ENCODE measurements around the gene LRPAP1.

LRPAP1 gene

DNA sequence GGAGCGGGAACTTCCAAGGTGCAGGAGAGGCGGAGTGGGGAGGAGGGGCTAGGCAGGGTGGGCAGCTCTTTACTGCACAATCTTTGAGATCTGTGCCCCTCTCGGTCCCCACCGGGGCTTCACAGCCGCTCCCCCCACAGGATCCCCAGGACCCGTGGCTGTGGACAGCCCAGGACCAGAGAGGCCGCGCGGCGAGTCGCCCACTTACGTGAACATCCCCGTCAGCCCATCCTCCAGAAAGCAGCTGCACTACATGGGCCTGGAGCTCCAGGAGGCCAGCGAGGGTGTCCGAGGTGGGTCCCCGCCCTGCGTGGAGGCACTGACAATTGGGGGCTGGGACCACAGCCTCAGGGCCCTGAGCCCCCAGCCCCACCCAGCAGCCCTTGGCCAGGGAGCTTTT lies 32.1 kb downstream of the LRPAP1 start:
- DNase-seq (ENCODE audit: low spot score) = no peak

DNA sequence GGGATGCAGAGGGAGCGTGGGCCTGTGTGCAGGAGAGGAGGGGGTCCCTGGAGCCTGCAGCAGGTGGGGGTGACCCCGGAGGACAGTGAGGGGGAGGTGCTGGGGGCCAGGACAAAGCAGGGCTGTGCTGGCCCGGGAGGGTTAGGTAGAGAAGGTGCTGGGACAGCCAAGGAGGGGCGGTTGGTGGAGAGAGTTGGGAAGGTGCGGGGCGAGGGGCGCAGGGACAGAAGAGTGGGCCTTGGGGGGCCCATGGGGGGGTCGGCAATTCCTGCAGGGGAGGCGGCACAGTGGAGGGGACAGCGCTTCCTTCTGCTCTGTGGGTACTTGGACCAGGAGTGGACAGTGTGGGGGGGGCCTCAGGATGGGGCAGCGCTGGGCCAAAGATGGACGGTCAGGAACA lies 32.5 kb downstream of the LRPAP1 start:
- no peak for DNase-seq (ENCODE audit: low spot score)

DNA sequence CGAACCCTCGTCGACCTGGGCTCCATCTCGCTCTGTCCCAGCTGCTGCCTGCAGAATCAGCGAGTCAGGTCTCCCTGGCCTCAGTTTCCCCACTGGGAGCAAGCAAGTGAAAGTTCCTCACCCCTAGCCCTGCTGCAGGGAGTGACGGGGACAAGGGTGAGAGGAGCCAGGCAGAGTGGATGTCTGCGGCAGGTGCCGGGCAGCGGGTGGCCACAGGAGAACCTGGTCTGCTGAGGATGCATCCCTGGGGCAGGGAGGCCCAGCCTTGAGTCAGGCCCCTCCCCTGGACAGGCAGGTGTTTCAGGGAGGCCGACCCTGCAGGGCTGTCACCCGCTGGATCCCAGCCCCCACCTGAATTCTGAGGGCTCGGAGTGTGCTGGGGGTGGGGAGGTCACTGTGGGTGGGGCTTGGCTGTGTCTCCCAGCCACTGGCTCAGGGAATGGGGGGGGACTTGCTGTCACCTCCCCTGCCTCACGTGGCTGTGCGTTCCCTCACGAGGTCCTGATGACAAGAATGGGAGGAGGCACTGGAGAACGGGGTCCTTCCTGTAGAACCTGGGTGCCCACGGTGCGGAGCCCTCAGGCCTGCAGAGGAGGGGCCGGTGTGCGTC lies 33.2 kb downstream of the LRPAP1 start:
- no peak for DNase-seq (ENCODE audit: low spot score)

DNA sequence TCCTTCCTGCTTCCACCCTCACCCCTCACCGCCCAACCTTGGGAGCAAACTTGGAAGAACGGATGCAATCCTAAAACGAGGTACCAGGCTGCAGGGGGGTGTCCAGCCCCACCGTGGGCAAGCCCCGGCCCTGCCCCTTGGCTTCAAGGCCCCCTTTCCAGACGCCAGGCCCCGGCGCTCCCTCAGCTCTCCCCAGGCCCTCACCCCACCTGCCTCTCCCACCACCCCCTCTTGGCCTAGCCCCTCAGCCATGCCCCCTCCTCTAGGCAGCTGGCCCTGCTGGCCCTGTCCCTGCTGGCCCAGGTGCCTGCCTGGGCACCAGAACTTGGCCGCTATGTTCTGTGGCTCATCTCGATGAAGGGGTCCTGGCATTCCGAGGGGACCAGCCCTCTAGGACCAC lies 33.8 kb downstream of the LRPAP1 start:
- no peak for DNase-seq (ENCODE audit: low spot score)

DNA sequence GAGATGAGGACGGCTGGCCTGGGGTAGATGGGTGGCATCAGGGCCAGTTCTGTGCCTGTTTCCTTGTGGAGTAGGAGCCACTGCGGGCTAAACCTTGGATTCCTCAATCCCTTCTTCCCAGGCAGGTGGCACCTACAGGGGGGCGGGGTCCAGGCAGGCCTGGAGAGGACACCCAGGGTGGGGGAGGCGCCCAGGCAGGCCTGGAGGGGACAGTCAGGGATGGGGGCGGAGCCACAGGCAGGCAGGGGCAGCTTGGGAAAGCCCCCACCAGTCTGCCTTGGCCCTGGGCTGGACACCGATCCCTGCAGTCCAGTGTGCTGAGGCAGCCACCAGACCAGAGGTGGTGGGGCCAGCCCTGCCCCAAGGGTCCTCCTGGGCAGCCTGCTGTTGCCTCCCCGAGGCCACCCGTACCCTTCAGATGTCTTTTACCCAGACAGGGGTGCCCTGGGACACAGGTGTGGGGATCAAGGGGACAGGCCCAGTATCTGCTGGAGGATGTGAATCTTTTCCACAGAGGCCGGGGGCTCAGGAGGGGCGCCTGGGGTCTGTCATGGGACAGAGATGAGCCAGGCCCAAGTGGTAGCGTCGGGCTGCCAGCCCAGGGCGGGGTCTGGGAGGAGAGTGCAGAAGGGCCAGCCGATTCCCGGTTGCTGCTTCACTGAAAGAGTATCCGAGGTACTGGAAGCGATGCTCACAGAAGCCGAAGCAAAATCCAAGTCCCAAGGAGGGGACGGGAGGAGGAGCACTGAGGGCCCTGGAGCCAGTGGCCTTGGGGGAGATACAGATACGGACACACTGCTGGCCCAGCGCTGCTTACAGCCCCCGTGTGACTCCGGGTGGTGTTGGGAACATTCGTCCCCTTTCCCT lies 34.5 kb downstream of the LRPAP1 start:
- no peak for DNase-seq (ENCODE audit: low spot score)

DNA sequence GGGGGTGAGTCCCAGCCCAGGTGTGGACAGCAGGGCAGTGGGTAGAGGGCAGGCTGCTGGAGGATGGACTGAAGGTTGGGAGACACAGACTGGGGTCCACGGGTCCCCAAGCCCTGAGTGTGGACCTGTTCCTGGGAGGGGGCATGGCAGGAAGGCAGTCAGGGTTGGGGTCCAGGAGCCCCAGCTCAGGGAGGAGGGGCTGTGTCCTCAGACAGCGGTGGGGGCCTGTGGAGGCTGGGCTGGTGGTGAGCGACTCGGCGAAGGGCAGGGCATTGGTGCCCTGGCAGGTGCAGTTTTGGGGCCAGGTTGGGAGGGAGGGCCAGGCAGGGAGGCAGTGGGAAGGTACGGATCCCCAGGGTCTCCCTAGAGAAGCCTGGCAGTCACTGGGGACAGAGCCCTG lies 35.1 kb downstream of the LRPAP1 start:
- DNase-seq (ENCODE audit: low spot score) = no peak

DNA sequence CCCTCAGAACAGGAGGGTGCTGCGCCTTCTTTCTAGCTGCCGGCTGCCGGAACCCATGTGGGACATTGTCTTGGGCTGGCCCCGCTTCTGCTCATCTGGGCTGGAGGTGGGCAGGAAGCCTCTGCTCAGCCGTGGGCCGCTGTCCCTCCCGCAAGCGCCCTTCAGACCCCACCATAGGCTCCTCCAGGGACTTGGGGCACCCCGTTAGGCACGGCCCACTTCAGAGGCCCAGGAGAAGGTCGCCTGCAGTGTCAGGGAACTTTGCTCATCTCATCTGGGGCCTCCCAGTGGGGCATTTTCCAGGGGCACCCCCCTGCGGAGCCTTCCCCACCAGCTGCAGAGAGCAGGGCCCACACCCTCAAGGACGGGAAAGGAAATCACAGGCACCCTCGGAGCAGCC lies 36.2 kb downstream of the LRPAP1 start:
- no peak for DNase-seq (ENCODE audit: low spot score)

DNA sequence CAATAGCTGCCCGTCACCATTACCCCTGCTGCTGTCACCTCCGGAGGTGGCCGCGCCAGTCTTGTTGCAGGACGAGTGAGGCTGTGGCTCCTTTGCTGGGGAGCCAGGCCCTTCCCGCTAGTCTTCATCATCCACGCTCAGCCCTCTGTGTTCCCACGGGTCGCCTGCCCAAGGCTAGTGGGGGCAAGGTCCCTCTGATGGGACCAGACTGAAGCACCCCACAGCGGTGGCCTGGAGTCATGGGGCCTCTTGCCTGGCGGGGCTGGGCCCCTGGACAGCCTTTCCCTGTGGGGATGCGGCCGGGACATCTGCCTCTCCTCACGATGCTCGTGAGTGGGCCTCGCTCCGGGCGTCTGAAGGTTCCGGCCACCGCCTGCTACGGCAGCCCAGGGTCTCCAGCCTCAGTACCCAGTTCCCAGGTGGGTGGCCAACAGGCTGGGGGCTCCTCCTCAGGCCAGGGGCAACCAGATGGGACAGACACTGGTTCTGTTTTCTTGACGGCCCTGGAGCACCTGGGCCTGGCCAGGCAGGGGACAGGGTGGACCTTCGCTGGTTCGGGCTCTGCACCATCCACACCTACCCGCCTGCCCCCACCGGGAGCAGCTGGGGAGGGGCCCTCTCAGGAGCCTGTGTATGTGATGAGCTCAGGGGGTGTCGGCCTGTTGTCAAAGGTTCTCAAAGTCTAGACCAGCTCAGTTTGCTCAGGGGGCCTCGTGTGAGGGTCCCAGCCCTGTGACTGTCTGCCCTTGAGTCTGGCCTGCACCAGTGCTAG lies 36.8 kb downstream of the LRPAP1 start:
- DNase-seq (ENCODE audit: low spot score) = no peak

DNA sequence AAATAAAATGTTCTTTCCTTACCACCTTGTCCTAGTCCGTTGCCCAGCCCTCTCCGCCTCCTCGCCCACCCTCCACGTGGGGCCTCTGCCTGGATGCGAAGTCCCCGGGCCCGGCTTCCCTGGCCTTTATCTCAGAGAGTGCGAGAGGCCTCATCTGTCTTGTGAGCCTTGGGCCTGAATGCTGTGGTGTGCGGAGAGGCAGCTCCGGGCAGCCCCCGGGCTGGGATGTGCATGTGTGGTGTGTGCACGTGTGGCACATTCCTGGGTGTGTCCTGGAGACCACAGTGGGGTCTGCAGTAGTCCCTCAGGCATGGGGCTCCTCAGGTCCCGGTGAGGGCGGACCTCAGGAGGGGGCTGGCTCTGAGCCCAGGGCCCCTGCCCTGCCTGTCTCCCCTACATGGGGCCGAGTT lies 37.8 kb downstream of the LRPAP1 start:
- DNase-seq (ENCODE audit: low spot score) = no peak

DNA sequence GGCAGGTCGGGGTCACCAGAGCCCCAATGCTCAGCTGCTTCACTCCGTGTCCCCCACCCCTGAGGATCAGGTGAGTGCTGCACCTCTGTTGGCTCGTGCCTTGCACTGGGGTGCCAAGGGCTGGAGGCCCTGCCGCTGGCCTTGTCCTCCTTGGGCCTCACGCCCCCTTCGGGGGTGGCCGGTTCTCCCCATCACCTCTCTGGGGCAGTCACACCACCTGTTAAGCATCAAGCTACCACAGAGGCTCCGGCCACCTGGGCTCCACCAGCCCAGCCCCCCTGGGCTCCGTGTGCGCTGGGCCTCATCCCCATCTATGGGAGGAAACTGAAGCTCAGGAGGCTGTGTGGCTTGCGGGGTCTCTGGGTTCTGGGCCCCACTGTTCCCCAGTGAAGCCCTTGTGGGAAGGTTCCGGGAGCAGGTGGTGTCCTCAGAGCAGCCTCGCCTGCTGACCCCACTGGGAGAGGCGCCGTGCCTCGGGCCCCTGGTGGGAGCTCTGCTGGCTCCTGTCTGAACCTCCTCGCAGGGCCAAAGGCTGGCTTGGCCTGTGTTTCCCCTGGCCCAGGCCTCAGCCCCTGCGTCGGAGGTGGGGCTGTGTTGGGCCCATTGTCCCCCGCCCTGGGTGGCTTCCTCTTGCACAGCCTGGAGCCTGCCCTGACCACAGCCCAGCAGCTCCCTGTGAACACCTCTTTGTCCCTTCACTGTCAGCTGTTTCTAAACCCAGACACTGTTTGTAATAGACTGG lies 38.3 kb downstream of the LRPAP1 start:
- DNase-seq (ENCODE audit: low spot score) = no peak

DNA sequence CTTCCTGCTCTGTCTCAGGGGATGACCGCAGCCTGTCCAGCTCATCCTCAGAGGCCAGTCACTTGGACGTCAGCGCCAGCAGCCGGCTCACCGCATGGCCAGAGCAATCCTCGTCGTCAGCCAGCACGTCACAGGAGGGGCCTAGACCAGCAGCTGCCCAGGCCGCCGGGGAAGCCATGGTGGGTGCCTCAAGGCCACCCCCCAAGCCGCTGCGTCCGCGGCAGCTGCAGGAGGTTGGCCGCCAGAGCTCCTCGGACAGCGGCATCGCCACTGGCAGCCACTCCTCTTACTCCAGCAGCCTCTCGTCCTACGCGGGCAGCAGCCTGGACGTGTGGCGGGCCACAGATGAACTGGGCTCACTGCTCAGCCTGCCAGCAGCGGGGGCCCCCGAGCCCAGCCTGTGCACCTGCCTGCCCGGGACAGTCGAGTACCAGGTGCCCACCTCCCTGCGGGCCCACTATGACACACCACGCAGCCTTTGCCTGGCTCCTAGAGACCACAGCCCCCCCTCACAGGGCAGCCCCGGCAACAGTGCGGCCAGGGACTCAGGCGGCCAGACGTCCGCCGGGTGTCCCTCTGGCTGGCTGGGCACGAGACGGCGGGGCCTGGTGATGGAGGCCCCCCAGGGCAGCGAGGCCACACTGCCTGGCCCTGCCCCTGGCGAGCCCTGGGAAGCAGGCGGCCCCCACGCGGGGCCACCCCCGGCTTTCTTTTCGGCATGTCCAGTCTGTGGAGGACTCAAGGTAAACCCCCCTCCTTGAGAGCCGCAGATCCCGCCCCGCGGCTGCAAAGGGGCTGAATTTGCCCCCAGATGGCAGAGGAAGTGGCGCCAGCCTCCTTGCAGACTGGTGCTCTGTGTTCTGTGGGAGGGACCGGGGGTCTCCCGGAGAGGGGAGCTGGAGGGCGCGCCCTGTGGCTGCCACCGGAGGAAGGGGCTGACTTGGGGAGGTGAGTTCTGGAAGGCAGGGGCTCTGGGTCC lies 39.2 kb downstream of the LRPAP1 start:
- DNase-seq (ENCODE audit: low spot score) = no peak

DNA sequence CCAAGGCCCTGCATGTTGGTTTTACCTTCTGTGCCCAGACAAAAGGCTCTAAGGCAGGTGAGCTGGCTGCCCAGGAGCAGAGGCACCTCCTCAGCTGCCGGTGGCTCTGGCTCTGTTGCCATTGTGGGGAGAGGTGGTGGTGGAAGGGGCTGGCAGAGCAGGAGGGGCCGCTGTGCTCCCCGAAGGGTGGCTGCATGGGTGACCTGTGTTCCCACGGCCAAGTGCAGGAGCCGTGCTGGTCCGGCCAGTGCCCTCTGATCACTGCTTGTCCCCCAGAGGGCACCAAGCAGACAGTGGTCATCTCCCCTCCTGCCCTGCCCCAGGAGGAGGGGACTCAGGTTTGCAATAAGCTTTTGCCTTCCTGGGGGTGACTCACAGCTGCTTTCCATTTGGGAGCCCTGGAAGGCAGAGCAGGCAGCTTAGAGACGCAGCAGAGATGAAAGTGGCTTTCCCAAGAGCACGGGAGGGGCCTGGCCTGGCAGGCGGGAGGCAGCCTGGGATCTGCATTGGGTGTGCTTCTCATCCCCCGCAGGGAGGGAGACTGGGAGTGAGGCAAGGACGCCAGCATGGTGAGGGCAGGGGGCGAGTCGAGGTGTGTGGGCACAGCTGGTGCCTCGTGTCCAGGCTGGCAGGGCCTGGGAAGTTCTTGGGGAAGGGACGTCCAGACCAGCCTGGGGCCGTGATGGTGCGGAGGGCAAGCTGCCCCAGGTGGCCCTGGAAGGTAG lies 40.4 kb downstream of the LRPAP1 start:
- DNase-seq (ENCODE audit: low spot score) = no peak

DNA sequence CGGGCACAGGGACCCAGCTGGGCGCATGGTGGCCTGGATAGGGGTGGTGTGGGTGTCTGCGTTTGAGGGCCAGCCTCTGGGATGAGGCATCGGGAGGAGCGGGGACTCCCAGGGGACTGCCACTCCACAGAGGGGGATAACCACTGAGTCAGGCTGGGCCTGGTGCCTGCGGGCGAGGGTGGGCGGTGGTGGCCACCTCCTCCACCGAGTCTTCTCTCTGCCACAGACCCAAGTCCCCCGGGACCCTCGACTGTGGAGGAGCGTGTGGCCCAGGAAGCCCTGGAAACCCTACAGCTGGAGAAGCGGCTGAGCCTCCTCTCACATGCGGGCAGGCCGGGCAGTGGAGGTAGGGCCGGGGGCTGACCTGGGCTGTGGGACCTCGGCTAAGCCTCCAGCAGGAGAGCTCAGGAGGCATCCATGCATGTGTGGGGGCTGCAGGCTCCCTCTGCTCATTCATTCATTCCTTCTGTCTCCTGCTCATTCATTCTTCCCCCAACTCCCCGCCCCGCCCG lies 42.7 kb downstream of the LRPAP1 start:
- DNase-seq (ENCODE audit: low spot score) = no peak

DNA sequence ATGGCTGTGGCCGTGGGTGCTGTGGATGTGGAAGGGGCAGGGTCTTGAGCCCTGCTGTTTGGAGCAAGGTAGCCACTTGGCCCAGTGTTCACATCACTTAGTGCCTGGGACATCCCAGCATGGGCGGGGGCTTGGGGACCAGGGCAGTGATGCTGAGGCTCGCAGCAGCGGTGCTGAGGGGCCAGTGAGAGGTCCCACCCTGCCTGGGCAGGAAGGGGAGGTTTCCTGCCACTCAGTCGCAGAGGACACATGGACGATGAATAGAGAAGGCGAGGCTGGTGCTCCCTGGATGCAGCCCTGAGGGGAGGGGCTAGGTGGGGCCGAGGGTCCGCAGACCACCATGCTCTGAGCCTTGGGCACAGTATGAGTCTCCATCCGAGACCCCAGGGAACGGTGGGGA lies 43.4 kb downstream of the LRPAP1 start:
- no peak for DNase-seq (ENCODE audit: low spot score)

DNA sequence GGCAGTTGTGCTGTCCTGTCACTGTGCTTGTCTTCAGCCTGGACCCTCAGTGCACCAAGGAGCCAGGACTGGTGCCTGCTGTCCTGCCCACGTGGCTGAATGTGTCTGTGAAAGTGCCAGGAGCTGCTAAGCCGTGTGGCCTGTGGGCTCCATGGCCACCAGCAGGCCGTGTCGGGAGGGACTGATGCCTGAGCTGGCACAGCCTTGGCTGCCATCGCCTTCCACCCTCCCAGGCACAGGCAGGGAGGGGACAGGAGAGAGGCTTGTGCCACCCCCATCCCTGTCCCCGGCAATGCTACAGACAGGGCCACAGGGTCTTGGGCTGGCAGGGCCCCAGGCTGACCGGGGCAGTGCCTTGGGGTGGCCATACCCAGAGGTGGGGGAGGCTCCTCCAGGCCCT lies 44.4 kb downstream of the LRPAP1 start:
- DNase-seq (ENCODE audit: low spot score) = no peak

DNA sequence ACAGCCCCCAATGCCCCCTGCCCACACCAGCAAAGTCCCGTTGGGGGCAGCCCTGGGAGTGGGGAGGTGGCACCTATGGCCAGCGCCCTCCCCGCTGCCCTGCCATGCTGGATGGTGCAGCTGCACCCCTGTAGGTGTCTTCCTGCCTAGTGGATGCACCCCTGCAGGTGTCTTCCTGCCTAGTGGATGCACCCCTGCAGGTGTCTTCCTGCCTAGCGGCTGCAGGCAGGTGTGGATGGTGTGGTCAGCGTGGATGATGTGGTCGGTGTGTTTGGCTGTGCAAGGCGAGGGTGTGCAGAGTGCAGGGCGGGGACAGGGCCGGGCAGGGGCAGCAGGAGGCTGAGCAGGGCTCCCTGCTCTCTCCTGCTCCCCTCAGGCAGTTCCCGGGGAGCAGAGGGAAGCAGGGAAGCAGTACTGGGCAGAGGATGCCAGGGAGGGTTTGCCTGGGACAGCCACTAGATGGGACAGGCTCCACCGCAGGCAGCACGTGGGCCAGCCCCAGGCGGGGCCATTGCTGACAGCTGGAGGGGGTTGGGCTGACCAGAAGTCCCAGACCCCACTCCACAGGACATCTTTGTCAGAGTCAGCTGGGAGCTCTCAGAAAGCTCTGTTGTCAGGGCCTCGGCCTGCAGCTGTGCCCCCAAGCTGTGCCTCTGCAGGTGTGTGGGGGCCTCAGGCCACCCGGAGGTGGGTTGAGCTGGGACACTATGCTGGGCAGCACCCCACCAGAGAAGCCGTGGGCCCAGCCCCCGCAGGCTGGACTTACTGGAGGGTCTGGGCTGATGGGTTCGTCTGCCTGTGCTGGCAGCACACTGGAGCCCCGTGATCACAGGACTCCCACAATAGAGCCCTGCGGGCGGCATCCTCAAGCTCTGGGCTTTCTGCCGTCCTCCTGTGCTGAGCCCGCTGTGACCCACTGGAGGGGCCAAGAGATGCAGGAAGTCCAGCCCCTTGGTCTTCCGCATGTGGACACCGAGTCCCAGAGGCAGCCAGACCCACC lies 45.4 kb downstream of the LRPAP1 start:
- DNase-seq (ENCODE audit: low spot score) = no peak

DNA sequence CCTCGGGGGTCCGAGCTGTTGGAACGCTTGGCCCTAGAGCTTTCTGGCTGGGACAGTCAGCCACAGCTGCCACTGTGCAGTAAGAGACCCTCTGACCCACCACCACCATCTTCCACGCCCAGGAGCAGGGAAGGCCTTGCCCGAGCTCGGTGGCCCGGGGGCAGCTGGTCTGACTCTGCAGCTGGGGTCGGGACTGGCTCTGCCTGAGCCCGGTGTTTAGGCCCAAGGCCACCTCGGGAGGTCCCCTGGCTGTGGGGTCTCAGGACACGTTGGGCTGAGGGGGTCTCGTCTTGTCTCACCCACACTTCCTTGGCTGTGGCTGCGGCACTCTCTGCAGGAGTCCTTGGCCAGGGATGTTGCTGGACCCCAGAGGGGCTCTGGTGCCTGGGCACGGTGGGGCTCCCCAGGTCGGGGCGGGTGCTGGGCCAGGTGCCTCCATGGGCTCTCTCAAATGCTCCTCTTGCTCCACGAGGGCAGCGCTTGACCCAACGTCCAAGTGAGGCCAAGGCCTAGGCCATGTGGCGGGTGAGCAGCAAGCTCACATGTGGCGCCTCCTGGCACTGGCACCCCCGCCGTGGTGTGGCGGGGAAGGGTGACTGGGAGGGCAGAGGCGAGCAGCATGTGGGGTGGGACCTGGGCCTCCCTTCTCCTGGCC lies 46.2 kb downstream of the LRPAP1 start:
- no peak for DNase-seq (ENCODE audit: low spot score)

DNA sequence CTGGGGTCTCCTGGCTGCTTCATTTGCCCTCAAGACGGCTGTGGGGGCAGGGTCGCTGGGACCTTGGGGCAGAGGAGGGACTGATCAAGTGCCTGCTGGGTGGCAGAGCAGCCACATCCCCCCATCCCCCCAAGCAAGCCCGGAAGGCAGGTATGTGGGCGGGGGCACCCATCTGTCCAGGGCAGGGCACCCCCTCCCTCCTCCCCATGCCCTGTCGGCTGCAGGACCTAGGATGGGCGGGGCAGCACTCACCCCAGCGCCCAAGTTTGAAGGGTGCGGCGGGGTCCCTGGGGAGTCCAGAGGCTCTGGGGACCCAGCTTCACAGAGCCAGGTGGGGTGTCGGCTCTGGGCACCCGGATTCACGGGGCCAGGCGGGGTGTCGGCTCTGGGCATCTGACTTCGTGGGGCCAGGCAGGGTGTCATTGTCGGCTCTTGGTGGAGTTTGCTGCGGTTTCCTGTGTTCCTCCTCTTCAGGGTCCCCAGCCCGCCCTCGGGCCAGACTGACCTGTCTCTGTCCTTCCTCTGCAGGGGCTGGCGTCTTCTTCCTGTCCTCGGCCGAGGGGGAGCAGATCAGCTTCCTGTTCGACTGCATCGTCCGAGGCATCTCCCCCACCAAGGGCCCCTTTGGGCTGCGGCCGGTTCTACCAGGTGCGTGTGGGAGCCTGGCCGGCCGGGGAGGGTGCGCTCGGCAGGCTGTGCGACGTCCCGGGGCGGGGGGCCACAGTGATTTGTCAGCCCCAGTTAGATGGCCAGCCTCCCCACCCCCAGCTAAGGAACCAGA lies 47.0 kb downstream of the LRPAP1 start:
- DNase-seq (ENCODE audit: low spot score) = no peak
